IMR-90 (cell line): ENCODE results near the gene MSI2. TPM values are rescaled to one million over a fixed set of nuclear protein-coding genes. Genes with fewer than 3 reads are reported as not detected.

Experiments used
- ATAC-seq: fragments of 200-7000 bp; cut with Tn5 transposase; 2 replicates; pipeline ENCODE4 v1.9.1; 2020; ENCODE audit warnings: low read depth, mild to moderate bottlenecking, moderate library complexity
- BruUV-seq: library from RNA; stranded (reverse); fragments of 400-500 nt; replicated peaks from 2 replicates; lab custom pipeline; 2021; lab: Mats Ljungman, UMichigan
- CTCF ChIA-PET: fragments of 300-600 bp; formaldehyde crosslinking; extraction: SDS; loops from one replicate; lab custom pipeline; 2021; ENCODE audit warnings: antibody characterized with exemption; lab: Yijun Ruan, JAX
- POLR2A ChIA-PET: fragments of 300-600 bp; sonication (Branson Sonifier 250); formaldehyde crosslinking; loops from one replicate; lab custom pipeline; 2022; ENCODE audit warnings: antibody characterized with exemption; ENCODE audit not compliant: unreplicated experiment; lab: Charles Lee
- DNase-seq: peaks from one replicate; pipeline ENCODE4 v3.0.0; 2013
- H2AFZ ChIP-seq: replicated peaks from 2 replicates; pipeline ENCODE3; 2013; ENCODE audit warnings: low read length, mild to moderate bottlenecking; ENCODE audit not compliant: poor library complexity
- H2AK5ac ChIP-seq: 2 replicates; pipeline ENCODE4 v1.6.1; 2013; ENCODE audit warnings: low read depth, low read length, inconsistent platforms
- H2AK9ac ChIP-seq: replicated peaks from 2 replicates; pipeline ENCODE3; 2013; ENCODE audit warnings: mild to moderate bottlenecking, low read depth, low read length, moderate library complexity; ENCODE audit not compliant: poor library complexity
- H2BK120ac ChIP-seq: 2 replicates; pipeline ENCODE4 v1.6.1; 2013; ENCODE audit warnings: low read depth, low read length, inconsistent platforms
- H2BK15ac ChIP-seq: 3 replicates; pipeline ENCODE4 v1.6.1; 2013; ENCODE audit warnings: low read depth, low read length, inconsistent platforms
- H2BK20ac ChIP-seq: 2 replicates; pipeline ENCODE4 v1.6.1; 2013; ENCODE audit warnings: low read depth, mild to moderate bottlenecking, inconsistent platforms, low read length, moderate library complexity
- H2BK5ac ChIP-seq: 2 replicates; pipeline ENCODE4 v1.6.1; 2013; ENCODE audit warnings: mild to moderate bottlenecking, low read depth, low read length, inconsistent platforms; ENCODE audit not compliant: poor library complexity, severe bottlenecking
- H3K14ac ChIP-seq: replicated peaks from 2 replicates; pipeline ENCODE4 v1.6.1; 2013; ENCODE audit warnings: low read depth, low read length, inconsistent platforms
- H3K18ac ChIP-seq: 2 replicates; pipeline ENCODE4 v1.6.1; 2013; ENCODE audit warnings: low read depth, low read length, control low read depth
- H3K23ac ChIP-seq: 2 replicates; pipeline ENCODE4 v1.6.1; 2013; ENCODE audit warnings: low read depth, low read length, inconsistent platforms
- H3K27ac ChIP-seq: 2 replicates; pipeline ENCODE4 v1.5.1; 2013; ENCODE audit warnings: mild to moderate bottlenecking, control low read depth, low read length; ENCODE audit not compliant: insufficient read depth
- H3K27me3 ChIP-seq: 2 replicates; pipeline ENCODE4 v1.6.1; 2013; ENCODE audit warnings: low read length; ENCODE audit not compliant: control insufficient read depth, insufficient read depth
- H3K36me3 ChIP-seq: 2 replicates; pipeline ENCODE4 v1.6.1; 2013; ENCODE audit warnings: low read length, mixed read lengths; ENCODE audit not compliant: control insufficient read depth, insufficient read depth
- H3K4ac ChIP-seq: 2 replicates; pipeline ENCODE4 v1.6.1; 2013; ENCODE audit warnings: low read depth, low read length, inconsistent platforms
- H3K4me1 ChIP-seq: 2 replicates; pipeline ENCODE4 v1.6.1; 2013; ENCODE audit warnings: low read length, mixed read lengths; ENCODE audit not compliant: control insufficient read depth, insufficient read depth
- H3K4me2 ChIP-seq: 2 replicates; pipeline ENCODE4 v1.6.1; 2013; ENCODE audit warnings: low read depth, mild to moderate bottlenecking, control low read depth, low read length, moderate library complexity
- H3K4me3 ChIP-seq: 2 replicates; pipeline ENCODE4 v1.5.1; 2013; ENCODE audit warnings: low read depth, mild to moderate bottlenecking, control low read depth, low read length, moderate library complexity; ENCODE audit not compliant: insufficient read depth
- H3K56ac ChIP-seq: 2 replicates; pipeline ENCODE4 v1.6.1; 2013; ENCODE audit warnings: low read length, inconsistent platforms; ENCODE audit not compliant: insufficient read depth; ENCODE audit errors: extremely low read depth
- H3K79me1 ChIP-seq, 2 experiments: 2 replicates each; pipeline ENCODE4 v1.6.1; 2013; ENCODE audit warnings: low read length in 2 of 2, inconsistent platforms in 1 of 2, low read depth in 1 of 2
- H3K9ac ChIP-seq: 2 replicates; pipeline ENCODE4 v1.6.1; 2013; ENCODE audit warnings: low read depth, low read length, control low read depth
- H3K9me1 ChIP-seq: 2 replicates; pipeline ENCODE4 v1.6.1; 2013; ENCODE audit warnings: low read length, inconsistent platforms; ENCODE audit not compliant: insufficient read depth
- H3K9me3 ChIP-seq: 2 replicates; pipeline ENCODE4 v1.6.1; 2013; ENCODE audit warnings: low read length; ENCODE audit not compliant: control insufficient read depth, insufficient read depth
- H4K20me1 ChIP-seq: 2 replicates; pipeline ENCODE4 v1.6.1; 2013; ENCODE audit warnings: low read length, inconsistent platforms; ENCODE audit not compliant: insufficient read depth
- H4K5ac ChIP-seq: 2 replicates; pipeline ENCODE4 v1.6.1; 2013; ENCODE audit warnings: mild to moderate bottlenecking, low read depth, low read length, control low read depth
- H4K8ac ChIP-seq, 2 experiments: 2 replicates each; pipeline ENCODE4 v1.6.1; 2013; ENCODE audit warnings: low read depth in 2 of 2, low read length in 2 of 2, control low read depth in 1 of 2, inconsistent platforms in 1 of 2
- H4K91ac ChIP-seq: 2 replicates; pipeline ENCODE4 v1.6.1; 2013; ENCODE audit warnings: low read depth, low read length, inconsistent platforms; ENCODE audit not compliant: insufficient read depth
- BHLHE40 ChIP-seq: fragments of 150-350 bp; IDR thresholded peaks from 2 replicates; pipeline ENCODE4 v1.6.1; 2016; ENCODE audit warnings: mild to moderate bottlenecking, low read depth, low read length
- CEBPB ChIP-seq: IDR thresholded peaks from 2 replicates; pipeline ENCODE4 v1.6.1; 2012; ENCODE audit warnings: low read depth, low read length, improper control_type of control experiment
- CHD1 ChIP-seq: IDR thresholded peaks from 2 replicates; pipeline ENCODE4 v1.6.1; 2012; ENCODE audit warnings: low read depth, low read length, improper control_type of control experiment
- CTCF ChIP-seq: conservative IDR thresholded peaks from 2 replicates; pipeline ENCODE4 v1.5.1; 2012; ENCODE audit warnings: mild to moderate bottlenecking, low read depth, low read length, improper control_type of control experiment
- ELK1 ChIP-seq: fragments of 150-350 bp; IDR thresholded peaks from 2 replicates; pipeline ENCODE4 v1.6.1; 2016; ENCODE audit warnings: low read depth, mild to moderate bottlenecking, low read length, moderate library complexity, borderline replicate concordance
- FOS ChIP-seq: fragments of 150-350 bp; IDR thresholded peaks from 2 replicates; pipeline ENCODE4 v1.6.1; 2016; ENCODE audit warnings: low read depth, low read length
- MAFK ChIP-seq: IDR thresholded peaks from 2 replicates; pipeline ENCODE4 v1.6.1; 2012; ENCODE audit warnings: low read depth, low read length, improper control_type of control experiment
- MAZ ChIP-seq: IDR thresholded peaks from 2 replicates; pipeline ENCODE4 v1.6.1; 2012; ENCODE audit warnings: low read depth, mild to moderate bottlenecking, low read length, improper control_type of control experiment, moderate library complexity, borderline replicate concordance
- MXI1 ChIP-seq: IDR thresholded peaks from 2 replicates; pipeline ENCODE4 v1.6.1; 2012; ENCODE audit warnings: low read depth, mild to moderate bottlenecking, low read length, moderate library complexity, borderline replicate concordance
- NFE2L2 ChIP-seq: fragments of 150-350 bp; IDR thresholded peaks from 2 replicates; pipeline ENCODE4 v1.6.1; 2016; ENCODE audit warnings: low read depth, mild to moderate bottlenecking, low read length
- POLR2A ChIP-seq: IDR thresholded peaks from 2 replicates; pipeline ENCODE4 v1.6.1; 2012; ENCODE audit warnings: mild to moderate bottlenecking, low read depth, low read length
- RAD21 ChIP-seq: IDR thresholded peaks from 2 replicates; pipeline ENCODE4 v1.6.1; 2012; ENCODE audit warnings: low read length, improper control_type of control experiment
- RCOR1 ChIP-seq: IDR thresholded peaks from 2 replicates; pipeline ENCODE4 v1.6.1; 2012; ENCODE audit warnings: mild to moderate bottlenecking, low read length, improper control_type of control experiment; ENCODE audit not compliant: insufficient replicate concordance
- RFX5 ChIP-seq: IDR thresholded peaks from 2 replicates; pipeline ENCODE4 v1.8.0; 2012; ENCODE audit warnings: low read depth, mild to moderate bottlenecking, low read length, moderate library complexity
- SMC3 ChIP-seq: fragments of 150-350 bp; IDR thresholded peaks from 2 replicates; pipeline ENCODE4 v1.6.1; 2016; ENCODE audit warnings: low read depth, mild to moderate bottlenecking, antibody characterized with exemption, low read length, moderate library complexity
- WGBS, 2 experiments: methylation state at CpG; one replicate each; pipeline versions ENCODE4 v1.1.5 to v1.1.7; 2013; ENCODE audit warnings: missing lambda C conversion rate in 2 of 2; ENCODE audit not compliant: insufficient read length in 1 of 2; ENCODE audit errors: extremely low coverage in 2 of 2; 5-methylcytosine and 5-hydroxymethylcytosine counted together
- dilution Hi-C: fragments of 300-500 bp; cut with HindIII; formaldehyde crosslinking; loops from one replicate; pipeline ENCODE4 v1.14.3; 2018; ENCODE audit warnings: low sequenced_read_pairs; ENCODE audit not compliant: unreplicated experiment
- in situ Hi-C: fragments of 300-500 bp; cut with MboI; formaldehyde crosslinking; loops from 3 replicates; pipeline ENCODE4 v1.14.3; 2019; ENCODE audit warnings: low sequenced_read_pairs, inconsistent platforms, mixed read lengths
- intact Hi-C: fragments of 100-400 bp; cut with micrococcal nuclease; formaldehyde crosslinking; loops from 2 replicates; pipeline ENCODE4 v1.10.0; 2022
- polyA plus RNA-seq, 3 experiments: library from polyadenylated mRNA; depleted of rRNA; stranded (reverse); fragments of >200 nt; gene quantifications; 2 replicates each; pipeline ENCODE4 v1.2.3, GENCODE V29; 2012; ENCODE audit warnings: low replicate concordance in 1 of 3
- total RNA-seq: library from RNA; depleted of rRNA; stranded (reverse); fragments of >200 nt; gene quantifications from 2 replicates; pipeline ENCODE4 v1.2.3, GENCODE V29; 2012
- TF ChIP-seq, protein P1 (sequence below): fragments of 150-350 bp; IDR thresholded peaks from 2 replicates; pipeline ENCODE4 v1.6.1; 2017; ENCODE audit warnings: mild to moderate bottlenecking, antibody characterized with exemption, low read length, low read depth

The MSI2 gene
- total and polyA plus RNA-seq, 2 of the 4 experiments (the other 2 are of a cell fraction): 13.0 to 16.0 TPM

GRCh38 chr17:57273490-57273889 lies 17.2 kb downstream of the MSI2 start:
- intact Hi-C loops: no loop called here
- BruUV-seq: no TSS peak
- no peaks in the 10 kb centered on the region for H3K27me3 ChIP-seq
- no peak overlapping the region for H4K91ac ChIP-seq
- no peak overlapping the region for H3K9ac ChIP-seq
- no peak overlapping the region for H2BK5ac ChIP-seq
- H2AFZ ChIP-seq: no peak overlapping the region
- CTCF ChIA-PET: no interaction called here
- 95% methylated on average over 3 of the region's 6 CpGs; no CpG with 5 or more reads in 1 of the 2 experiments for WGBS, 2 experiments
- peaks cover 12 to 21% of the 10 kb centered on the region in 2 experiments; a peak in 3 of 4 replicates for H3K79me1 ChIP-seq
- no peak overlapping the region for H3K14ac ChIP-seq
- TF ChIP-seq, protein P1, sequence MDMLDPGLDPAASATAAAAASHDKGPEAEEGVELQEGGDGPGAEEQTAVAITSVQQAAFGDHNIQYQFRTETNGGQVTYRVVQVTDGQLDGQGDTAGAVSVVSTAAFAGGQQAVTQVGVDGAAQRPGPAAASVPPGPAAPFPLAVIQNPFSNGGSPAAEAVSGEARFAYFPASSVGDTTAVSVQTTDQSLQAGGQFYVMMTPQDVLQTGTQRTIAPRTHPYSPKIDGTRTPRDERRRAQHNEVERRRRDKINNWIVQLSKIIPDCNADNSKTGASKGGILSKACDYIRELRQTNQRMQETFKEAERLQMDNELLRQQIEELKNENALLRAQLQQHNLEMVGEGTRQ: no peak
- TF ChIP-seq MAFK (no peak), BHLHE40 (no peak), MAZ (no peak), FOS (no peak), RAD21 (no peak), CEBPB (no peak), CTCF (no peak), RCOR1 (no peak), ELK1 (no peak), SMC3 (no peak), NFE2L2 (no peak), CHD1 (no peak), POLR2A (no peak), MXI1 (no peak), RFX5 (no peak)
- no peak overlapping the region for H4K8ac ChIP-seq
- H3K36me3 ChIP-seq: peaks cover 15% of the 10 kb centered on the region
- no peak overlapping the region for H3K56ac ChIP-seq
- H3K4ac ChIP-seq: no peak overlapping the region
- H4K5ac ChIP-seq: no peak overlapping the region
- H3K18ac ChIP-seq: no peak overlapping the region
- H3K9me3 ChIP-seq: no peaks in the 10 kb centered on the region
- no peak overlapping the region for H3K23ac ChIP-seq
- H2BK15ac ChIP-seq: no peak overlapping the region
- peaks cover 5% of the 10 kb centered on the region; the same call in 1 of the 2 replicates for H3K9me1 ChIP-seq
- H2AK9ac ChIP-seq: no peak overlapping the region
- H3K4me2 ChIP-seq: no peak overlapping the region
- no peak overlapping the region for H2AK5ac ChIP-seq
- dilution Hi-C loops: no loop called here
- H3K4me3 ChIP-seq: no peak overlapping the region
- no peaks in the 10 kb centered on the region; the same call in 1 of the 2 replicates for H4K20me1 ChIP-seq
- ATAC-seq: no peak
- no peak for DNase-seq
- no peak overlapping the region for H3K27ac ChIP-seq
- H2BK20ac ChIP-seq: no peak overlapping the region
- H2BK120ac ChIP-seq: no peak overlapping the region
- no peaks in the 10 kb centered on the region for H3K4me1 ChIP-seq
- POLR2A ChIA-PET: no interaction called here
- in situ Hi-C loops: no loop called here
